Urothelium cell line (cell line): ENCODE results near the gene ACE2.
"Not testable (repeated sequence)": the region's sequence is repeated elsewhere in the genome, so short reads cannot be mapped to it uniquely, and the experiment has no call there.

Source experiments
- DNase-seq: peaks from one replicate; pipeline ENCODE4 v3.0.0; 2011; ENCODE audit warnings: low spot score, mixed read lengths
- FAIRE-seq: peaks from 2 replicates; lab custom pipeline; 2011; peaks lifted over from hg19 to GRCh38; lab: Jason Lieb, UNC

Gene ACE2

DNA sequence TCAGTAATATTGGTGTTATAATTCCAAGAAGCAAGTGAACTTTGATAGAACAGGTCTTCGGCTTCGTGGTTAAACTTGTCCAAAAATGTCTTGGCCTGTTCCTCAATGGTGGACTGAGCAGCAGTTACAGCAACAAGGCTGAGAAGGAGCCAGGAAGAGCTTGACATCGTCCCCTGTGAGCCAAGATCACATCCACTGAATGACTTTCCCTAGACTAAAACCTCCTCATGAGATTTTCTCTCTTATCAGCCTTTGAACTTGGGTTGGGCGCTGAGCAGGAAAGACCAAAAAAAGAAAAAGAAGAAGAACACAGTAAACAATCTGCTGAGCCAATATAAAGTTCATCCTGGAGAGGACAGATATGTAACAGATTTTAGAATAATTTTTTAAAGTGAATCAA, at the start of gene ACE2:
TSS of gene ACE2 (minus strand) at position 216 of the 400 bp plus-strand sequence. CDS start at position 167, 49 bp downstream.
- DNase-seq = no peak
- FAIRE-seq = no peak

DNA sequence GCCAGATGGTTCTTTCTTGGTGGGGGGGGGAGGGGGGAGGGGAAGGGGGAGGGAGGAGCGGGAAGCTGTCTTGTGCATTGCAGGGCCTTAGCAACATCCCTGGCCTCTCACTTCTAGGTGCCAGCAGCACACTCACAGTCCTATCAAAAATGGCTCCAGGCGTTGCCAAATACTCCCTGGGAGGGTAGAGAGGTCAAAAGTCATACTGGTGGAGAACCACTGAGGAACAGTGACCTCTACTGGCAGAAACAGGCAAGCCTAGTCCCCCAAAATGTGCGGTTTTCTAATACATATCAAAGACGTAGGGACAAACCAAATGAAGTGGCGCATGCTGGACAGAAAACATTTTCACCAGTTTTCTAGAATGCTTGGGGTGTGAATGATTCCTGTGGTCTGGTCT, 46.8 kb upstream of the ACE2 start:
- DNase-seq, FAIRE-seq: not testable (repeated sequence)

DNA sequence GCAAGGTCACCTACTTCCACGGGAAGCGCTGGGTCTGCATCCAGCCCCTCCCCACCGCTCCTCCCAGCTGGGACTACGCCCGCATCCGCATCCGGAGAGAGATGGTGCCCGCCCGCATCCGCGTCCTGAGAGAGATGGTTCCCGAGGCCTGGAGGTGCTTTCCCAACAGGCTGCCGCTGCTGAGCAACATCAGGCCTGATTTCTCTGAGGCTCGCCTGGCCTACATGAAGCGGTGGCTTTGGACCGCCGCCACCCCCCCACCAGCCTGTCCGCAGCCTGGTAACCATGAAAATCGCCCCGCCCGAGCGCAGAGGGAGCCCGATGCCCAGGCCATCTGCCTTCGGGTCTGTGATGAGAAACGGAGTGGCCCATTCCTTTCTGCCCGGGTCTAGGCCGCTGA, 45.8 kb upstream of the ACE2 start:
- FAIRE-seq (no peak), DNase-seq (no peak)

DNA sequence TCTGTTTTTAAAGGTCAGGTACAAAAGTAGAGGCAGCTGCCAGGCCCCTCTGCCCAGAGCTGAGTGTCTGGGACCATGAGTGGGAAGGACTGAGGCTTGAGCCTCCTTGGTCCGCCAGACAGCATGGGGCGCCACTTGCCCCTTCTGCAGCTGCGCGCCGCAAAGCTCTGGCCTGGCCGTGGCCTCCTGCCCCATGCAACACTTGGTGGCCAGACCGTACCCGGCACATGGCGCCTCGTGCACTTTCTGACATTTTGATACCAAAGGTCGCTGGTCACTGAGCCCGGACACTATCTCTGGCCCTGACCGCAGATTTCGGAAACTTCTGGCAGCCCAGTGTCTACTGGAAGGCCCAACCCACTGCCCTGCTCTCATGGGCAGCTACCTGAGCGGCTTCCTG, 45.3 kb upstream of the ACE2 start:
- no peak for FAIRE-seq
- DNase-seq = no peak

DNA sequence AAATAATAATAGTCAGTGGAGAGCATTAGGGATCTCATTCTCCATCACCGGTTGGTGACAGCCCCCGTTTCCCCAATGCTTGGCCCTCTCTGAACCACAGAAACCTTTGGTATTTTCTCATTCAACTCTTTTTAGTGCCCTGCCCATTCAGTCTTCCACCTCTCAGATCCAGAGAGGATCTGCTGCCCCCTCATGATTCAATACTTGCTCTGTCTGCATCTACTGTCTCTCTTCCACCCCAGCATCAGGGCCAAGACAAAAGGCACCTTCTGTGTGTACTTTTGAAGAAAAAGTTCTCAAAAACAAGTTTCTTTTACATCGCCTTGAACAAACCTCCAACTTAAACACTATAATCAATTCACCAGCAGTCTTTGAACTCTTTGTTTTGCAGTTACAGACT, 44.5 kb upstream of the ACE2 start:
- DNase-seq = no peak
- no peak for FAIRE-seq

DNA sequence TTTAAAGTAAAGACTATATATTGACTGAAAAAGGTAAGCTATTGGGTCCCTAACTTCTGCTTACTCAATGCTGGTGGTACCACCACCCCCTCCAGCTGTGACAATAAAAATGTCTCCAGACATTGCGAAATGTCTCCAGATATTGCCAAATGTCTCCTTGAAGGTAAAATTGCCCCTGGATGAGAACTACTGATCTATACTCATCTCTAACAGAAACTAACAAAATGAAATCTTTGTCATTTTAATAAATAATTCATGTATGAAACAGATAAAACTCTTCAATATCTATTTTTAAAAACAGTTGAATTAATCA, 43.8 kb upstream of the ACE2 start:
- DNase-seq = no peak

DNA sequence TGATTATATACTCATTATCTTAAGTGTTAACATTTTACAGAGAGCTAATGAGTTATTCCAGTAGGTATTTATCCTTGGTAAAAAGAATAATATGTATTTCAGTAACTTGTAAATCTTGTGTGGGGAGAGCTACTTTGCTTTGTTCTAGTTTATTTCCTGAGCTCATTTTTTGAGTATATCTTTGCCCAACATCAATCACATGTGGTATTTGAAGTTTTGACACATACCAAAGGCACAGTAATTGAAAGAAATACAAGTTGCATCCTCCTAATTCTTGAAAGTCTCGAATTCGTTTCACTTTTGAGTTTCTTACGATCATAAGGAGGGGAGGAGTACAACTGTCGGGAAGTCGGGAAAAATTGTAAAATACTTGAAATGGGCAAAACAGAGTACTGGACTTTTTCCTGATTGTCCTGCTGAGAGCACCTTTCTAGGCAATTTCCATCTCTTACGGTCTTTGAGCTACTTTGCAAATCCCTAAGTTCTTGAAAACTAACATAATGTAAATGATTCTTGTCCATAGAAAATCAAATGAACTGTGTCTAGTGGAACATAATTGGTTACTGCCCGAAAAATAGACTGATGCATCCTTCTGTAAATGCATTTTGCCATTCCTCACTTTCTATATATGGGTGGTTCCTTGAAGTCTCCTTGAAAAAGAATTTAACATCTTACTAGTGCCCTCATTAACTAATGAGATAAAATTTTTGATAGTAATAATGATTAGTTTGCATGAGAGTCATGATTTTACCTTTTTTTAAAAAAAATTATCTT, 43.2 kb upstream of the ACE2 start:
- DNase-seq (no peak), FAIRE-seq (no peak)

More for the DNA sequence above, 43.8 kb upstream of the ACE2 start:
- no peak for FAIRE-seq

DNA sequence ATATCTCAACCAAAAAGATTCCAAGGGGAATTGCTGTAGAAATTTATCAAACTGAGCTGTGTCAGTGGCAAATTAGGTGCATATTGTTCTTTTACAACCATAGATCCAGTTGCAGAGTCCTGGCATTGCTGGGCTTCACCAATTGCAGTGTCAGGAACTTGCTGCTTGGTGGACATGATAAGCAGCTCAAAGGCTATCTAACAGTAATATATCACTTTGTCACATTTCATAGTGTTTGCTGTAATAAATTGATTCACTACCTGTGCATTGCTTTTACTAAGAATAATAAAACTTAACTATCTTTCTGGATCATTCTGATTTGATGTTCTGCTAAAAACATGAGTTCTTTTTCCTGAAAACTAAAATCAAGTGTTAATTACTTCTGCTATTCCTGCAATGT, 30.9 kb upstream of the ACE2 start:
- DNase-seq (no peak), FAIRE-seq (no peak)

DNA sequence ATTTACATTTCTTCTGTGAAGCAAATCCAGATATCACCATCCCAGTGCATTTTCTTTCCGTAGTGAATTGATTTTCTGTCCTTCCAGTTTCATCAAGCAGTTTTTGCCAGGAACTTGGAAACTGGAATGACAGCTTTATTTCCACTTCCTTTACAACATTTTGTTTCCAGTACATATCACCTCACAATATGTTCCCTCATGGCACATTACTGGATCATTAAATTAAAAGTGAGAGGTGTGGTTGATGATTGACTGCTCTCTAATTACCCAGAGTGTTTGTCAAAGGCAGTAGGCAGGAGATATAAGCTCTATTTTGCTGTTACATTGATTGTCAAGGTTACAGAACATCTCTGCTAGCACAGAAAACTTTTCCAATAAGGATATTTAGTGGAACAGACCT, 22.3 kb upstream of the ACE2 start:
- DNase-seq (no peak), FAIRE-seq (no peak)

DNA sequence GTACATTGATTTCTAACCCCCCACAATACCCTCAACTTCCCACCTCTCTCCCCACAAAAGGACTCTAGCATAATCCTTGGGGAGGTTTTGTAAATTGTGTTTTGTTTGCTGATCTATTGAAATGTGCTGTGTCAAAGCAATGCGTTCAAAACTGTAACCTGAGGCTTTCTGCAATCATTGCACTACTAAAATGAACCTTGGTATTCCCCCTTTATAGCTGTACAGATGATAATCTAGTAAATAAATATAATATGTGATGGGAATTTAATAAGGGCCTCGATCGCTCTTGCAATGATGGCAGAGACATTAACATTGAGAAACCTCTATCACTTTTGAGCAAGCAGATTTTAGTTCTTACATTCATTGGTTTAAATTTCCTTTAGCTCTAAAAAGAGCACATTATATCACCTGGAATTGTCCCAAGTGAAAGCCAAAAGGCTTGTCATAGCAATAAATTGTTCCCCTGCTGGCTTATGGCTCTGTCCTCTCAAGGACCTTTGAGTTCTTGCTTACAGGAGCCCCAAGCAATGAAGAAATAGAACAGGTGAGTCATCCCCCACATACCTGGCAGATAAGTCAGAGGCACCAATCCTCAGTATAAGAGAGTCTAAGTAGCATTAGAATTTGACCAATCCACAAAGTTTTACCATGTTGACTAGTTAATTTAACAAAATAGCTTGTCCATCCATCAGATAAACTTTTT, 18.4 kb upstream of the ACE2 start:
- peak; percentile 27 for DNase-seq

DNA sequence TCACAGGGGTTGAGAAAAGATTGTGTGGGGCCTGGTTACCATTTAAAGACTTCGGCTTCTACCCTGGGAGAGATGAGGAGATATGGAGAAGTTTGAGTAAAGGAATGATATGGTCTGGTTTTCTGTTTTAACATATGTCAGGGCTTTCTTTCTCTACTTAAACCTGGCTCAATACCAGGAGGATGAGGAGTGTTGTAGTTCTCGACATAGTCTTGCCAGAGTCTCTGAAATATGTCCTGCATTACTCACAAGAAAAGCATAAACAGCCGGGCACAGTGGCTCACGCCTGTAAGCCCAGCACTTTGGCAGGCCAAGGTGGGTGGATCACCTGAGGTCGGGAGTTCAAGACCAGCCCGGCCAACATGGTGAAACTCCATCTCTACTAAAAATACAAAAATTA, 16.4 kb upstream of the ACE2 start:
- FAIRE-seq = no peak
- no peak for DNase-seq

More for the DNA sequence above, 18.4 kb upstream of the ACE2 start:
- FAIRE-seq = no peak

DNA sequence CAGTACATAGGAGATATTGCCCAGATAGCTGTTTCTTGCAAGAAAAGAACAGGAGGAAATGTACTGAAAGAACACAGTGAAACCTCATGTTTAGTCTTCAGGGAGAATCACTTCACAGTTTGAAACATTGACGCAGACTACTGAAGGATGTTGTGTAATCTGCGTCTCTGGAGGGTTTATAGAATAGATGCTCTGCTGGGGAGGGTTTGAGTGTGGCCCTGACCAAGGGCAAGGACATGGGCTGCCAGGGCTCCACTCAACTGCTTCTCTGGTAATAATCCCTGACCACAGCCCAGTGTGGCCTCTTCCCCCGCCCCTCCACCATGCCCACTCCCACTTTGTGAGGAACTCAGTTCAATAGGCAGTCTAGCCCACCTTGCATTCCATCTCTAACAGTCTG, 15.8 kb upstream of the ACE2 start:
- no peak for FAIRE-seq
- DNase-seq = no peak

DNA sequence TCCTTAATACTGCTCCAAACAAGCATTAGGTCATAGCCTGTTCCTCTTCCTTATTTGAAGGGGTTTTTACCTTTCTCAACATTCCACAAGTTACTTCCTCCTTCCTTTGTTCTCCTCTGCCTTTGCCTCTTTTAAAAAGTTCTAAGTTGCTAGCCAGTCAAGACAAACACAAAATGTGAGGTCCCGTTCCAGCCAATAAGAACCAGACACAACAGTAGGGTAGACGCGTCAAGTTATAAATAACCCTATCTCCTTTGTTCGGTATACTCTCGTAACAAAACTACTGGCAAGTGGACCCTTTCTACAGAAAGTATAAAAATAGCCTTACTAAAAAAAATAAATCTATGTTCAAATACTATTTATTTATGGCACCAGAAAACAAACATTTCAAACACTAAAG, 6.3 kb upstream of the ACE2 start:
- no peak for FAIRE-seq
- no peak for DNase-seq

DNA sequence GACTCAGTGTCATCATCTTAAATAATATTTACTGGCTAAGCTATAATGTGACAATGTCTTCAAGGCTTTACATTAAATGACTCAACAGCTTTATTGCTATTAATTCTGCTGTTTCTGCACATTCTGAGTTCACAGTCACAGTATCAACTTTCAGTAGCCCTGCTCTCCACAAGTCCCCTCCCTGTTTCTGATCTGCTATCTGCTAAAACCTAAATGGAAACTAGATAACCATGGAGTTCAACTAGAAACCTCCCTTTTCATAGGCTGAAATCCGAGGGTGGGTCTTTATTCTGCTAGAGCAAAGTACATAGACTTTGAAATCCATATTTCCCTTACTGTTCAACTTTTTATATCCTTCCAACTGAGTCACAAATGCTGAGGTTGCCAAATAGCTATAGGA, 5.4 kb upstream of the ACE2 start:
- FAIRE-seq = no peak
- DNase-seq = no peak

DNA sequence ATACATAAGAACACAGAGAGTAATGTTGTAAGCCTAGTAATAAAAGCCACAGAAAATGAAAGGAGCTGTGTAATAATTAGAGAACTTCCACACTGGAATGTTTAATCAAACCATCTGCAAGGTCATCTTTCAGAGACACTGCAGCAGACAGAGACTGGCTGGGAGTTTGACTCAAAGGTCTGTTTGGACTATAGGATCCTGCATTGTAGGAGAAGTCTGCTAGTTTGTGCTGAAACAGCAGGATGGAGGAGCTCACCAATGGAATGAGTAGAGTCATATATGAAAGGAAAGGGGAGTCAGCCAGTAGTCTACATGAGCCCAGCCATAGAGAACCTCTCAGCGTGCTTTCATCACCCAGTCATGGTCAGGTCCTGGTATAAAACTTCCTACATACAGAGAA, 4.5 kb upstream of the ACE2 start:
- no peak for DNase-seq
- FAIRE-seq = no peak

DNA sequence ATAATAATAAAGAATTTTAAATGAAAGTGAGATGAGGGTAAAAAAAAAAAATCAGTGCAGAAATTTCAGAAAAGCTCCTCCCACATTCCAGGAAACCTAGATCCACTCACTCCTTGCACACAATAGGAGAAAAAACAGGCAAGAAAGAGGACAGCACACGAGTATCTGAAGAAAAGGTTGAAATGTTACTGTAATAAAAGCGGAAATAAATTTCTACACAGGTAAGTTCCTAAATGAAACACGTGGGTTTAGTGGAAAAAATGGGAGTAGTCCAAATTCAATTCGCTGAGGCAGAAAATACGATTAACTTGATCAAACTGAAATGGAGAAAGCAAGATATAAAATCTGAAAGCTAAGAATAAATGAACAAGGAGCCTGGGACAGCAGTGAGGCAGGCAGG, 2.0 kb upstream of the ACE2 start:
- DNase-seq = no peak
- FAIRE-seq = no peak

DNA sequence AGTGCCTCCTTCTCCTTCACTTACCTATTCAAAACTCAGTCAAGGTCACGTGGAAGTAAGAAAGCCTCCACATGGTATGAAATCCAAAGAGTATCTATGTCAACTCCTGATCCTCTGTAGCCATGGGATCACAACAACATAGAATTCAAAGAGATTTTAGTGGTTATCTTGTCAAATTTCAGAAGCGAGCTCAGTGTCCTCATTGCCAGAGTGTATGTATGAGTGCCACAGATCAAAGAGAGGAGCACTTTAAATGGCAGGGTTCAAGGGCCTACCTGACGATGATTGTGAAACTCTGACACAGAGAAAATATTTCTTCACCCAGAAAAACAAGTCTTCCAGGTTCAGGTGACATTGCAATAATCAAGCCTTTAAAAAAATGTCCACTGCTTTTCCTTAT, 1.2 kb upstream of the ACE2 start:
- DNase-seq (no peak), FAIRE-seq (no peak)

DNA sequence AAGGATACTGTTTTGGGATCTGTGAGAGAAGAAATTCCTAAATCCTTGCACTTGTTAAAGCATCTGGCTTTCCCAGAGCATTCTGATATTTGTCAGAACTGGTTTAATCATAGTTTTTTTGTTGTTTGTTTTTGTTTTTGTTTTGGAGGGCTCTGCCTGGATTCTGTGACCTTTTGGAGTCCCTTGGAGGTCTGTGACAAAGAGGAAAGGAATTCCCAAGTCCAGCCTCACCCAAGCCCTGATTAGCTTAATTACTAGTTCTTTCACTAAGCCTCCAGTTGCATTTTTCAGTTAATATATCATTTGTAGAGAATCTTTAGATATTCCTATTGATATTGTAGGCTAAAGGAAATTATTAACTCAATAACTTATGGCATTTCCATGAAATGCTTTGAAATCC, 711 bp downstream of the ACE2 start:
- no peak for FAIRE-seq

DNA sequence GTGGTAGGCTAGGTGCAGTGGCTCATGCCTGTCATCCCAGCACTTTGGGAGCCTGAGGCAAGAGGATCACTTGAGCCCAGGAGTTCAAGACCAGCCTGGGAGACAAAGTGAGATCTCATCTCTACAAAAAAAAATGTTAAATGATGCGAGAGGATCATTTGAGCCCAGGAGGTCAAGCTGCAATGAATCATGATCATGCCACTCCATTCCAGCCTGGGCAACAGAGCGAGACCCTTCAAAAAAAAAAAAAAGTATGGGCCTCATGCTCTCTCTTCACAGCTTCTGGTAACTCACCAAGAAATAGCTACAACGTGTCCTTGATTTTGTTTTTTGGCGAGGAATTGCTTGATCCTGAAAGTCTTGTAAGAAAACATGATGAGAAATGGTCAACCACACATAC, 1.3 kb downstream of the ACE2 start:
- no peak for FAIRE-seq
- no peak for DNase-seq

More for the DNA sequence above, 711 bp downstream of the ACE2 start:
- no peak for DNase-seq

DNA sequence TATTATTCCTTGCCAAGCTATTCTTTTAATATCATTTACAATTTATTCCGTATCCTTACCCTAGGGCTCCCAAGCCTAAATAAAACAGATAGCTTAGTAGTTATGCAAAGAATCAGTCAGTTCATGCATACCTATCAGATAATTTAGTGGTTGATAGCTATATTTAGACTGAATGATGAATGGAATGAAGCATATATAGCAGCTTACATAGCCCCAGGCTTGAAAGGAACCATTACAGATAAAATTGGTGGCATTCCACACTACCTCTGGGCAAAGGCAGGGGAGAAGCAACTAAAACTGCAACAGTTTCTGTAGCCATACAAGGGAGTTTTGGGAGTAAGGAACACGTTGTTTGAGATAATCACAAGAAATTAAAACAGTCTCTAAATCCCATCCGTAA, 2.7 kb downstream of the ACE2 start:
- DNase-seq = no peak
- no peak for FAIRE-seq

DNA sequence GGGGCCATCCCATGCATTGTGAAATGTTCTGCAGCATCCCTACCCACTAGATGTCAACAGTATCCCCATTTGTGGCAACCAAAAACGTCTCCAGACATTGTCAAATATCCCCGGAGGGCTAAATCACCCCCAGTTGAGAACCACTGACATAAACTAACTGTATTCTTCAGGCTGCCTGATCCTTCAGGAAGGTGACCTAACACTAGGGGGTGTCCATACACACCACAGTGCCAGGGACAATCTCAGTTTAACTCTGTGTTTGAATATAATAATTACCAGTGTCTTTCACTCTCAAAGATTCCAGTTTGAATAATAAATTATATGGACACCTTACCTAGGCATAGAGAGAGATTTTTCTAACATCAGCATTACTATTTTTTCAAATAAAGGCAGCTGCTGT, 6.4 kb downstream of the ACE2 start:
- FAIRE-seq = no peak
- no peak for DNase-seq
